ENCODE results near the gene DUSP8. TPM values are rescaled to one million over a fixed set of nuclear protein-coding genes. Genes with fewer than 3 reads are reported as not detected.

The DUSP8 gene
- total and polyA plus RNA-seq, 2 of the 8 experiments (the other 6 are each of a cell fraction or from before 2014, with no cell fraction given) = 2.8 to 3.6 TPM

DNA sequence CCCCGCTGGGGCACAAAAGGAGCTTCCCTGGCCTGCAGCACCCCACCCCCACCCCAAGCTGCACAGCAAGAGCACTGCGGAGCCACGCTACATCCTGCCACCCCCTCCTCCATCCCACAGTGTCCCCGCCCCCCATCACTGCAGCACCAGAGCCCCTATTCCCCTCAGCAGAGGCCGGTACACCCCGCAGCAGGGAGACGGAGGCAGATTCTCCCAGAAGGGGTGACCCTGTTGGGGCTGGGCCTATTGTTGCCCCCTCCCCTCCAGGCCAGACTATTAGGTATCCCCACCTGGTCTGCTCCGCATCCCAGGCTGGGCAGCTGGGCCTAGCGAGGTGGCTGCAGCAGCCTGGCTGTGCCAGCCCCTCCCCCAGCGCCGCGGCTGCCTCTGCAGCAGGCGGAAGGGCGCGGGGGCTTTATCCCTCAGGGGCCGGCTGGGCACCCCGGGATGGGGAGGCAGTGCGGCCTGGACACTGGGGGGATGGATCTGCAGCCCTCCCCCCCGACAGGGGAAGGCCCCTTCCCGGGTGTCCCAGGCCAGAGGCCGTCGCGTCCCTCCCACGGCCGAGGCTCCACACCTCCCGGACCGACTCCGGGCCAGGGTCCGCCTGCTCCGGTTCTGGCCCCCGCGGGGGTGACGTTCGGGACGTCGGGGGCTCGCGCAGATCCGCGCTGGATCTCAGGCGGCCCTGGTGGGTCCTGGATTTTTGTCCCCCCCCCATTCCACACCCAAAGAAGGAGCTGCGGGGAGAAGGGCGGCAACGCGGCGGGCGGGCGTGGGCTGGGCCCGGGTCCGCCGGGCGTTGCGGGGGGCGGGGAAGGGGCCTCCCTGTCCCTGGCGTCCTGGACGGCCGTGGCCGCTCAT, 943 bp downstream of the DUSP8 start:
- Histone ChIP-seq H2AFZ (ENCODE audit: low read length) (no peak overlapping the region), H3K56ac (replicated peaks; ENCODE audit: insufficient read length, low read depth, low read length) (no peak overlapping the region), H3K27ac (ENCODE audit: low read depth, low read length) (no peak overlapping the region), H4K20me1 (replicated peaks in 1 of 2; ENCODE audit: control insufficient read depth in 1 of 2, insufficient read depth in 2 of 2, low read length in 2 of 2) (peaks cover 4 to 21% of the 10 kb centered on the region in 2 experiments), H3K4me3 (ENCODE audit: extremely low read depth in 1 of 4, insufficient read depth in 2 of 4, low read depth in 3 of 4, low read length in 4 of 4) (peak overlapping the region; percentile 23 to 63 (median 34)), H2BK120ac (replicated peaks; ENCODE audit: low read depth, low read length) (no peak overlapping the region), H3K18ac (ENCODE audit: extremely low read depth, low read length) (no peak overlapping the region; the same call in 1 of the 2 replicates), H2BK12ac (ENCODE audit: low read depth, low read length) (no peak overlapping the region), H4K5ac (ENCODE audit: insufficient read length, low read depth, low read length) (no peak overlapping the region), H3K27me3 (replicated peaks in 1 of 4; ENCODE audit: control insufficient read depth in 3 of 4, extremely low read depth in 1 of 4, insufficient read depth in 3 of 4, low read length in 3 of 4) (peaks cover 18 to 54% (median 49%) of the 10 kb centered on the region in 4 experiments), H3K79me1 (ENCODE audit: low read depth, low read length) (no peaks in the 10 kb centered on the region), H4K91ac (replicated peaks; ENCODE audit: insufficient read length, low read length) (no peak overlapping the region), H3K4me2 (ENCODE audit: insufficient read depth in 1 of 2, low read depth in 2 of 2, low read length in 2 of 2) (peak overlapping the region; percentile 53 to 83), H2BK15ac (ENCODE audit: low read length) (no peak overlapping the region), H4K8ac (ENCODE audit: extremely low read depth, insufficient read depth, low read length) (no peak overlapping the region; the same call in 1 of the 2 replicates), H2BK5ac (ENCODE audit: low read depth, low read length) (no peak overlapping the region; the same call in 1 of the 2 replicates), H3K36me3 (ENCODE audit: control insufficient read depth in 2 of 4, insufficient read depth in 4 of 4, low read length in 3 of 4) (no peaks in the 10 kb centered on the region), H3K9ac (replicated peaks in 1 of 4; ENCODE audit: extremely low read depth in 1 of 4, low read depth in 3 of 4, low read length in 3 of 4) (no peak overlapping the region), H3K9me3 (ENCODE audit: insufficient read depth in 2 of 2, low read depth in 1 of 2, low read length in 1 of 2) (no peaks in the 10 kb centered on the region), H3K4me1 (replicated peaks in 1 of 4; ENCODE audit: control insufficient read depth in 3 of 4, insufficient read depth in 4 of 4, low read length in 3 of 4) (peaks cover 0 to 51% (median 34%) of the 10 kb centered on the region in 4 experiments; a peak in 6 of 7 replicates), H3K23ac (ENCODE audit: insufficient read length) (no peak overlapping the region), H3K4ac (replicated peaks; ENCODE audit: insufficient read length, low read depth, low read length) (no peak overlapping the region), H2AK5ac (ENCODE audit: low read depth, low read length) (no peak overlapping the region), H3K79me2 (ENCODE audit: control insufficient read depth in 1 of 2, insufficient read depth in 2 of 2, low read length in 2 of 2) (no peaks in the 10 kb centered on the region), H3K23me2 (ENCODE audit: low read depth, low read length) (no peaks in the 10 kb centered on the region; the same call in 1 of the 2 replicates), H2BK20ac (ENCODE audit: low read length) (no peak overlapping the region; the same call in 1 of the 2 replicates), H3K14ac (ENCODE audit: insufficient read length) (no peak overlapping the region)
- WGBS, 2 experiments (ENCODE audit: extremely low coverage in 1 of 2, insufficient coverage in 1 of 2, insufficient read length in 1 of 2, insufficient replicate concordance in 2 of 2, low coverage in 1 of 2, low lambda C conversion rate in 2 of 2, missing lambda C conversion rate in 1 of 2) = 6% methylated on average over 25 of the region's 58 CpGs; no CpG with 5 or more reads in 1 of the 2 experiments
- POLR2A ChIA-PET (ENCODE audit: partially characterized antibody) = interaction anchor here (0.7 to 6.9 kb wide), 8 partner anchors 9 to 220 kb away, joined by 3 to 58 read pairs (median 4); no protein-coding TSS in a partner anchor
- DNase-seq (ENCODE audit: low read depth in 1 of 2, low spot score in 2 of 2) (peak in 1 of 2 experiments; percentile 73), FAIRE-seq (no peak)
- CTCF ChIA-PET (ENCODE audit: partially characterized antibody) = interaction anchor here (0.6 to 9.1 kb wide), 5 partner anchors 16 to 1120 kb away, joined by 3 to 100 read pairs (median 3); no protein-coding TSS in a partner anchor
- no peak for TF ChIP-seq CHD2 (IDR thresholded peaks at IDR 0.05; ENCODE audit: low read length)
- TF ChIP-seq, protein P1, sequence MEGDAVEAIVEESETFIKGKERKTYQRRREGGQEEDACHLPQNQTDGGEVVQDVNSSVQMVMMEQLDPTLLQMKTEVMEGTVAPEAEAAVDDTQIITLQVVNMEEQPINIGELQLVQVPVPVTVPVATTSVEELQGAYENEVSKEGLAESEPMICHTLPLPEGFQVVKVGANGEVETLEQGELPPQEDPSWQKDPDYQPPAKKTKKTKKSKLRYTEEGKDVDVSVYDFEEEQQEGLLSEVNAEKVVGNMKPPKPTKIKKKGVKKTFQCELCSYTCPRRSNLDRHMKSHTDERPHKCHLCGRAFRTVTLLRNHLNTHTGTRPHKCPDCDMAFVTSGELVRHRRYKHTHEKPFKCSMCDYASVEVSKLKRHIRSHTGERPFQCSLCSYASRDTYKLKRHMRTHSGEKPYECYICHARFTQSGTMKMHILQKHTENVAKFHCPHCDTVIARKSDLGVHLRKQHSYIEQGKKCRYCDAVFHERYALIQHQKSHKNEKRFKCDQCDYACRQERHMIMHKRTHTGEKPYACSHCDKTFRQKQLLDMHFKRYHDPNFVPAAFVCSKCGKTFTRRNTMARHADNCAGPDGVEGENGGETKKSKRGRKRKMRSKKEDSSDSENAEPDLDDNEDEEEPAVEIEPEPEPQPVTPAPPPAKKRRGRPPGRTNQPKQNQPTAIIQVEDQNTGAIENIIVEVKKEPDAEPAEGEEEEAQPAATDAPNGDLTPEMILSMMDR (IDR thresholded peaks at IDR 0.05; ENCODE audit: control extremely low read depth in 1 of 3, insufficient read depth in 1 of 3, low read depth in 1 of 3, low read length in 3 of 3) = no peak
- no peak for TF ChIP-seq GABPA (IDR thresholded peaks at IDR 0.05; ENCODE audit: borderline replicate concordance, insufficient read depth, low read length)
- no peak for TF ChIP-seq TEAD4 (IDR thresholded peaks at IDR 0.05; ENCODE audit: low read depth, low read length)
- TF ChIP-seq SUZ12 (IDR thresholded peaks at IDR 0.05; ENCODE audit: low read length) = peak; percentile 52
- no peak for TF ChIP-seq CHD1 (IDR thresholded peaks at IDR 0.05; ENCODE audit: low read depth, low read length)
- TF ChIP-seq, protein P2, sequence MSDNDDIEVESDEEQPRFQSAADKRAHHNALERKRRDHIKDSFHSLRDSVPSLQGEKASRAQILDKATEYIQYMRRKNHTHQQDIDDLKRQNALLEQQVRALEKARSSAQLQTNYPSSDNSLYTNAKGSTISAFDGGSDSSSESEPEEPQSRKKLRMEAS (IDR thresholded peaks at IDR 0.05) = 0 out of 2 replicates have a peak, but pooled peaks have one; percentile 8
- TF ChIP-seq CBX8 (IDR thresholded peaks at IDR 0.05; ENCODE audit: borderline replicate concordance, low read depth, low read length) = no peak
